GM19438 (cell line): Measurements from ENCODE around the gene HADHA.
"Not testable (repeated sequence)": the region's sequence is repeated elsewhere in the genome, so short reads cannot be mapped to it uniquely, and the experiment has no call there.

Experiments used
- ATAC-seq: cut with Tn5 transposase; IDR thresholded peaks from one replicate; pipeline ENCODE4 v1.9.1; 2021; ENCODE audit warnings: low read depth; ENCODE audit not compliant: unreplicated experiment

The HADHA gene

DNA sequence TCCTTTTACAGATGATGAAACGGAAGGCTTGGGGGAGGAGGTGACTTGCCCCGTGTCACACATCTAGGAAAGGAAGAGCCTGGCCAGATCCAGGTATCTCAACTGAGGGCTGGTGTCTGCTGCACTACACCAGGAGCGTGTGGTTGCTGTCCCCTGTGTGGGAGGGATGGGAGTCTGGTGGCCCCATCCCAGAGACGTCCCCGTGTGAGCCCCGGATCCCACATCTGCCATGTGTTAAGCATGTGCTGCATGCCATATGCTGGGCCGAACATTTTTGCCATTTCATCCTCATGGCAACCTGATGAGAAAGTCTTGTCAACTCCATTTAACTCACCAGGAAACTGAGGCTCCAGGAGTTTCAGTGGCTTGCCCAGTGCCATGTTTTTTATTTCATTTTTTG lies 67.3 kb downstream of the HADHA start:
- ATAC-seq = no peak

DNA sequence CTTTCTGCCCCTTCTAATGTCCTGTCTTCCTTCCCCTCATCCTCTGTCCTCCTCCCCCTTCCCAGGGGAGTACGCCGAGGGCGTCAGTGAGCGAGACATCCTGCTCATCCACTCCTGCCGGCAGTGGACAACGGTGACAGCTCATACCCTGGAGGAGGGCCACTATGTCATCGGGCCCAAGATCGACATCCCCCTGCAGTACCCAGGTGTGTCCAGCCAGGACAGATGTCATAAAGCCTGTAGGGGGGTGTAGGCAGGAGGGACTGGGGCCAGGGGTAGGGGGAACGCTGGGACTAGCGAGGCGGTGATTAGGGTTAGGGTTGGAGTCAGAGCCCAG lies 68.2 kb downstream of the HADHA start:
- ATAC-seq = no peak

DNA sequence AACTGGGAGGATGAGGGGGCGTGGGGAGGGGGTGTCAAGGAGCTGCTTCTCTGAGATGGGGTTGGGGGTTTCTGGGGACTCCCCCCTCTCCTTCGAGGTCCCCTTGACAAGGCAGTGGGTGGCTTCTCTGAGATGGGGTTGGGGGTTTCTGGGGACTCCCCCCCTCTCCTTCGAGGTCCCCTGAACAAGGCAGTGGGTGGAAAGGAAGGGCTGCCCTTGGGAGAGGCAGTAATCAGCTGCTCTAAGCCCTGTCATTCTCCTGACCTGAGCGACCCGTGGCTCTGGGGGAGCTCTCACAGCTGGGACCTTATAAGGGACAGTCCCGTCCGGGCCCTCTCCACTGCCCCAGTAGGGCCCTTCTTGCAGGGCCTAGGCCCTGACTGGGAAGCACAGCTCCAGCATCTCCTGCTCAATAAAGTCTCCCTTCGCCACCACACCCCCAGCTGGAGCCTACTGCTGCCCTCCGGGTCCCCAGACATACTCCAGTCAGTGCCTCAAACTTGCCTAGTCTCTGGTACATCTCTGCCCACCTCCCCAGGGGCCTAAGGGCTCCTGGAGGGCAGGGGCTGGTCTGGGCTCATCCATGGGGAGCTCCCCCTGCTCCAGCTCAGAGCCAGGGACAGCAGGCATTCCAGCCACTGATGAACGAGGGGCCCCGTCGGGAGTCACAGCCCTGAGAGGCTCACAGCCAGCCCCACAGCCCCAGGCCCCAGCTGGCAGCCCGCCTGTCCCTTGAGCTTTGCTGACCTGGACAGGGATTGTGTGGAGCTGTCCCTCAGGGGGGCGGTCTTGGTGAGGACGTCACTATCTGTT lies 68.8 kb downstream of the HADHA start:
- ATAC-seq = no peak

DNA sequence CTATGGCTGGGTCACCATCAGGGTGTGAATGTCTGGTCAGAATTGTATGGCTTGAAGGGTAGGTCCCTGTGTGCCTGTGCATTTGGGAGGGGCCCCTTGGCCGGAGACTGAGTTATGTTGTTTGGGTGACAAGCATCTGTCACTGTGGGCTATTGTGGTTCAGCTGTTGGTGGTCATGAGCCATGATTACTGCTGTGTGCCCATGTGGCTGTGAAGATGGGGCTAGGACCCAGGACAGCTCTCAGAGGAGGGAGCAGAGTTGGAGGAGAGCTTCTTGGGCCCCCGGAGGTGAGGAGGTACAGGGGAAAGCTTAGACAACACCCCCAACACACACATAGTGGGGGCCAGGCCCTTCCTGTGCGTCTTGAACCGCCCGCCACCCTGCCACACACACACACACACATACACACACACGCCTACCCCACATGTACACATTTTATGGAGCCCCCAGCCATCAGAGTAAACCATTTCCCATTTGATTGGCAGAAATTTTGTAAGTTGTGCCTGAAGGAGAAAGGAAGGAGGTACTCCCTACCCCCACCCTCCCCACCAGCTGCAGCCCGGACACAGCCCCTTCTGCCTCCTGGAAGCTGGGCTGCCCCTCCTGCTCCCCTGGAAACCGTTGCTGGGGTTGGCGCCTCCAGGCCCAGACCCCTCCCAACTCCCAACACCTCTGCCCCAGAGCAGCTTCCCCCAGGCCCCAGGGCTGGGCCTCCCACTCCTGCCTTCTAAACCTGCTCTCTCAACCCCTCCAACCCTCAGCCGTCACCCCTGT lies 69.6 kb downstream of the HADHA start:
- no peak for ATAC-seq

DNA sequence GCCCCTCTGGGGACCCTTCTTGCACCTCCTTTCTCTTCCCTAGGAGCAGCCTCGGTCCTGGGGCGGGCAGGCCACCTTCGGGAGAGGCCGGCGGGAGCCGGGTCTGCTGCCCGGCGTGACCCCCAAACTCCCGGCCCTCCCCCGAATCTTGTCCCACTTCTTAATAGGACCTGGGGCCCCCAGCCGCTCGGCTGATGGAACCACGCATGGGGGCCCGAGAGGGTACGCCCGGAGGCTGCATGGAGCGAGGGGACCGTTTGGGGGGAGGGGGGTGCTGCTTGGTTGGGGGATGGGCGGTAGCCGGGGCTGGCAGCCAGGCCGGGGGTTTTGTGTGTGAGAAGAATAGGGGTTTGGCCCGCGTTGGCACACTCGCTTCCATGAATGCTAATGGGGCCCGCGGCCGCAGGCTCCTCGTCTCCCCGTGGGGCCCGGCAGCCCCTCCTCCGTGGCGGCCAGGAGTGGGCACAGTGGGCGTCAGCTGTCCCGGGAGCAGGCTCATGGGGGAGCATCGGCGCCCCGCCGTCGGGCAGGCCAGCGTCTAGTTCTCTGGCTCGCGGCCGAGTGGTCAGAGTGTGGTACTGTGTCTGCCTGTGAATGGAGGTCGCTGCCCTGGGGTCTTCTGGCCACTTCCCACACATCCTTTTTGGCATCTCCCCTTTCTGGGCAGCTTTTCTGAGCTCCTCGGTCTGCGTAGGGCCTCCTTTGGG lies 70.5 kb downstream of the HADHA start:
- ATAC-seq = no peak

DNA sequence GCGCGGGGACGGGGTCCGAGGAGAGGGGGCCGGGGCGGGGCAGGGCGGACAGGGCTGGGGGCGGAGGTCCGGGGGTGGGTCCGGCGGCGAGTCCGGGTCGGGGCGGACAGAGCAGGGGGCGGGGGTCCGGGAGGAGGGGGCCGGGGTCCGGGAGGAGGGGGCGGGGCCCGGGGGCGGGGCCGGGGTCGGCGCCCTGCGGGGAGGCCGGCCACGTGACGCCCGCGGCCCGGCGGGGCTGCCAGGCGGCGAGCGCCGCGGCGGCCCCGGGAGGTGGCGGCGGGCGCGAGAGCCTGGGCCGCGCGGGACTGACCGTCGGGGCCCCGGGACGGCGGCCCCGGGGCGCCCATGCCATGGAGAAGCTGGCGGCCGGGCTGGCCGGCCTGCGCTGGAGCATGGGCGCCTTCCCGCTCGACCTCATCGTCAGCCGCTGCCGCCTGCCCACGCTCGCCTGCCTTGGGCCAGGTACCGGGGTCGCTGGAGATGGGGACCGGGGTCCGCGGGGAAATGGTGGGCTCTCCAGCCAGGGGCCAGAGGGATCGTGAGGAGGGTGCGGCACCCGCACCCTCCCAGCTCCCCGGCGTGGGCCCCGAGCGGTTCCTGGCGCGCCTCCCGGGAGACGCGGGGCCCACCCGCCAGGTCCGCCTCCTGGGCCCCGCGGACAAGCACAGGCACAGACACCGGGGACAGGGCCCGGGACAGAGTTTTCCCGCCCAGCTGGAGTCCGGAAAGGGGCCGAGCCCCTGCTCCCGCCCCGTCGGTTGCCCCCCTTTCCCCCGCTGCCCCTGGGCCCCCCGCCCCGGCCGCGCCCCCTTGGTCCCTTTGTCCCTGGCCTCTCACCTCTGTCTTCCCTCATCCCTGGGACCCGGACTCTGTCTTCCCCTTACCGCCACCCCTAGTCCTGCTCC lies 71.3 kb downstream of the HADHA start, which contains the start of gene GAREM2:
GAREM2 (plus strand) TSS at position 218 of the 905 bp plus-strand sequence; CDS start at position 351, 133 bp downstream.
- ATAC-seq = no peak

DNA sequence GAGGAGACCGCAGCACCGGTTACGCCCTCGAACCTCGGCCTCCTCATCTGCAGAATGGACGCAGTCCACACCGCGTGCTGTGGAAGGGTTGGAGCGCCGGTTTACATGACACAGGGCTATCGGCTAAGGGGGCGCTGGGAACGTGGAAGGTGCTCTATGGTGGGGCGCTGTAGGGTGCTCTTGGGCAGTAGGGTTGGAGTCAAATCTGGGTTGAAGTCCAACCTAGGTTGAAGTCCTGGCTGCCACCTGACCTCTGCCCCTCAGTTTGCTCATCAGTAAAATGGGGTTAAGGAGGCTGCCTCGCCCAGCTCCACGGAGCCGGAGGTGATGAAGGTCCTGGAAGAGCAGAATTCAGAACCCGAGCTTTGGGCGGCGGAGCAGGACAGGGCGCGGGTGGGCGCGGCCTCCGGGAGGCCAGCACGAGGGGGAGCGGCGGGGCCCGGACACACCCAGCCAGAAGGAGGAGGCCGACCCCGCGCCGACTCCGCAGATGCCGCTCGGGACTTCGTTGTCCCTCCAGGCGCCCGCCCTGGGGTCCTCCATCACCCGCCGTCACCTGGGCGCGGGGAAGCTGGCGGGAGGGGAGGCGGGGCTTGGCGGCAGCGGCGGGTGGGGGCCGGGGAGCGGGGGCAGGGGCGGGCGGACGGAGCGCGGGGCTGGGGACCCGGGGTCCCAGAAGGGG lies 72.1 kb downstream of the HADHA start:
- no peak for ATAC-seq

DNA sequence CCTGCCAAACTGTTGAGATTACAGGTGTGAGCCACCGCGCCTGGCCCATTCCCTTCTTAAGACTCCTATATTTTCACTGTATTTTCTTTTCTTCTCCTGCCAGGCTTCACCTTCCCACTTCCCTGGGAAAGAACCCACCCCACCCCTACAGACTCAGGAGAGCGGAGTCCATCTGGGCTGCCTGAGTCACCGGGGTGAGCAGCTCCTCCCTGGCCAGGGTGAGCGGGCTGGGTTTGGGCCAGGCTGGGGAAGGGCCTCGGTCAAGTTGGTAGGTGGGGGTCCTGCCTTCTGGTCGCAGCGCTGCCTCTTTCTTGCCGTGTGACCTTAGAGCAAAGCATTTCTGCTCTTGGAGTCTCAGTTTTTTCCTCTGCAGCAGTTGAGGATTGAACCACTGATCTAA lies 73.6 kb downstream of the HADHA start:
- ATAC-seq = no peak

DNA sequence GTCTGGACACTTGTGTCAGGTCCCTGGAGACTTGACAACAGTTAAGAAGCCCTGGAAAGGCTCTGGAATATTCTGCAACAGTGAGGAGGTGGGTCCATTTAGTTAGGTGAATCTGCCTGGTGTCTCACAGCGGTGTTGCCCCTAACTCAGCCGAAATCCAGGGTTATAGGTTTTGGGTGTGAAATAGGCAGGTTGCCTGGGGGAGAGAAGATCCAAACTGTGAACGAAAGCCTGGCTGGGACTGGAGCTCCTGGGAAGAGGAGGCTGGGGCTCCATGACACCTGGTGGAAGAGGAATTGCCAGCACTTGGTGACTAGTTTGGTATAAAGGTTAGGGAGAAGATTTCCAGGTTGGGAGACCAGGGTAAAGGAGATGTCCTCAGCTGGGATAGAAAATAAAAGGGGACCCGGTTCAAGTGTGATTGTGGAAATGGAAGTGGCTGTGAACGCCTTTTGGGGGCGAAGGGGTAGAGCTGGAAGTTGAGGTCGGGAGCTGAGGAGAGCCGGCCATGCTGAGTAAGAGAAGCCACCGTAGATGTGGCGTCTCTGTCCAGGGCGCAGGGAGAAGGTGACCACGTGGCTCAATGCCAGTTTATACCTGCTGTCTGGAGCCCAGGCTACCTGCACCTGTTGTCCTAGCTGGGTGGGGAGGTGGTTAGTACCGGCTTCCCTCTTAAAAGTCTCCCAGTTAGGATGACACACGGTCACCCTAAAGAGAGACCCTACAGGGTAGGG lies 74.6 kb downstream of the HADHA start:
- no peak for ATAC-seq

DNA sequence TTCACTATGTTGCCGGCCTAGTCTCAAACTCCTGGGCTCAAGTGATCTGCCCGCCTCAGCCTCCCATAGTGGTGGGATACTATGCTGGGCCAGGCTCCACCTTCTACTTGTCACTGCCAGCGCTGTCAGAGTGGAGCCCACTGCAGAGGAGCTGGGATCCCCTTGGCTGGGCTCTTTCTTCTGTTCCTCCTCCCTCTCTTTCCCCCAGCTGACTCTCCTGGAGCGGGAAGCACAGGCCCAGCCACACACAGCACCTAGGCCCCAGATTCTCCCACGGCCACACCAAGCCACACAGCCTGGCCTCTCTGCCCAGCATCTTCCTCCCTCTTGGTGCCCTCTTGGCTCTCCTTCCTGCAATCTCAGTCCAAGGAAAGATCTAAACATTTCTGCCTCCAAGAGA lies 75.2 kb downstream of the HADHA start:
- no peak for ATAC-seq

DNA sequence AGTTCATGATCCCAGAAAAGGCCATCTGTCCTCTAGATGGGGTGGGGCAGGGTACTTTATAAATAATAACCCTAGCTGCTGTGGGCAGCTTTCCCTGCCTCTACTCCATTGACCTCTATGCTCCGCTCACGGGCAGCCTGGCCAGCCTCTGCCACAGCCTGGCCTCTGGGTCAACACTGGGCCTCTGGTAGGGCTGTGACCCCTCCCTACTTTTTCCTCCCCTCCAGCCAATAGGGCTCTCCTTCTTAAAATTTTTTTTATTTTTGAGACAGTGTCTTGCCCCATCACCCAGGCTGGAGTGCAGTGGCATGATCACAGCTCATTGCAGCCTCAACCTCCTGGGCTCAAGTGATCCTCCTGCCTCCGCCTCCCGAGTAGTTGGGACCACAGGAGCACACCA lies 75.6 kb downstream of the HADHA start:
- ATAC-seq = no peak

DNA sequence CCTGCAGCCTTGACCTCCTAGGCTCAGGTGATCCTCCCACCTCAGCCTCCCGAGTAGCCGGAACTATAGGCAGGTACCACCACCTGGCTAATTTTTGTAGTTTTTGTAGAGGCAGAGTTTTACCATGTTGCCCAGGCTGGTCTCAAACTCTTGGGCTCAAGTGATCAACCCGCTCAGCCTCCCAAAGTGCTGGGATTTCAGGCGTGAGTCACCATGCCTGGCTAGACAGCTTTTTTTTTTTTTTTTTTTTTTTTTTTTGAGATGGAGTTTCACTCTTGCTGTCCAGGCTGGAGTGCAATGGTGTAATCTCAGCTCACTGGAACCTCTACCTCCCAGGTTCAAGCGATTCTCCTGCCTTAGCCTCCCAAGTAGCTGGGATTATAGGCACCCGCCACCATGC lies 77.9 kb downstream of the HADHA start:
- ATAC-seq = not testable (repeated sequence)

DNA sequence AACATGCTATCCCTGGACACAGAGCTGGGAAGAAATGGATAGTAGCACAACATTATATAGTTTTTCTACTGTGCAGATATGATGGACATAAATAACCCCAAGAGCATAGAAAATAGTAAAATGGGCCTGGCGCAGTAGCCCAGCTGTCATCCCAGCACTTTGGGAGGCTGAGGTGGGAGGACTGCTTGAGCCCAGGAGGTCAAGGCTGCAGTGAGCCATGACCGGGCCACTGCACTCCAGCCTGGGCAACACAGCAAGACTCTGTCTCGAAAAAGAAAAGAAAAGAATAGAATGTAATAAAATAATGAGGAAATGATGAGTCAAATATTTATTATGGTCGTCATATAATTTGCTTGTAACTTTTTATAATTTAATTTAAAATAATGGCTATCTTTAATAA lies 79.0 kb downstream of the HADHA start:
- ATAC-seq = no peak

DNA sequence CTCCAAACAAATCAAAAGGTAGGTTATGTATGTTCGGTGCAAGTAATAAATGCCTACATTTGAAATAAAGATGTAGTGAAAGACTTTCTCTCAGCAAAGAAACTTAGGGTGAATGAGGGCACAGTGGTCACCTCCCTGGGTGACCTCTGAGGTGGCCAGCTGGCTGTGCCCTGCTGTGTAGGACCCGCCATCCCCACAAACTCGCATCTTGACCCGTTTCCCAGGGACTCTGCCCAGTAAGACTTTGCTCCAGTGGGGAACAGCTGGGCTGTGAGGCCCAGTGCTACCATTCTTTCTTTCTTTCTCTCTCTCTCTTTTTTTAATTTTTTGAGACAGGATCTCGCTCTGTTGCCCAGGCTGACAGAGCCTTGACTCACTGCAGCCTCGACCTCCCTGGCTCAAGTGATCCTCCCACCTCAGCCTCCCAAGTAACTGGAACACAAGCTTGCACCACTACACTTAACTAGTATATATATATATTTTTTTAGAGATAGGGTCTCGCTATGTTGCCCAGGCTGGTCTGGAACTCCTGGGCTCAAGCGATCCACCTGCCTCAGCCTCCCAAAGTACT lies 79.7 kb downstream of the HADHA start:
- ATAC-seq = no peak

DNA sequence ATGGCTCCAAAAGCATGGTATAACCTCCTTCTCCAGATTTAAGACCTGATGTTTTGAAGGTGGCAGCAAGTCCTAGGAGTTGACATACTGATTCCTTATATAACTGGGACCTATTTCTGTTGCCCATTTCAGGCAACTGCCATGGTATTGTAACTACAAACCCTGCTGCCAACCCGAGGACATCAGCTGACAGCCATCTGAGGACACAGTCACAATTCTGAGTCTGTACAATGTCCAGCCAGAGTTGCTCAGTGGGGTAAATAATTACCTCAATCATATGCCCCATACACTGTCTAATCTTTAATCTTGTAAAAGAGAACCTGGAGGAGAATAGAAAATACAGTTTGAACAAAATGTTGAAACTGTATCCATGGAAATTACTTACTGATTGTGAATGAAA lies 80.2 kb downstream of the HADHA start:
- ATAC-seq = no peak

DNA sequence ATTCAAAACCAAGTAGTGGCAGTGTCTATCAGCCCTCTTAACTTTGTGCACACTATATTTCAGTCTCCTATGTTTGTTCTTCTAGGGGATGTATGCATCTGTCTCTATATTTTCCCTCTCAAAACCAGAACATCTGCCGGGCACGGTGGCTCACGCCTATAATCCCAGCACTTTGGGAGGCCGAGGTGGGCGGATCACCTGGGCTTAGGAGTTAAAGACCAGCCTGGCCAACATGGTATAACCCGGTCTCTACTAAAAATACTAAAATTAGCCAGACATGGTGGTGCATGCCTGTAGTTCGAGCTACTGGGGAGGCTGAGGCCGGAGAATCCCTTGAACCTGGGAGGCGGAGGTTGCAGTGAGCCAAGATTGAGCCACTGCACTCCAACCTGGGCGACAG lies 81.5 kb downstream of the HADHA start:
- no peak for ATAC-seq

DNA sequence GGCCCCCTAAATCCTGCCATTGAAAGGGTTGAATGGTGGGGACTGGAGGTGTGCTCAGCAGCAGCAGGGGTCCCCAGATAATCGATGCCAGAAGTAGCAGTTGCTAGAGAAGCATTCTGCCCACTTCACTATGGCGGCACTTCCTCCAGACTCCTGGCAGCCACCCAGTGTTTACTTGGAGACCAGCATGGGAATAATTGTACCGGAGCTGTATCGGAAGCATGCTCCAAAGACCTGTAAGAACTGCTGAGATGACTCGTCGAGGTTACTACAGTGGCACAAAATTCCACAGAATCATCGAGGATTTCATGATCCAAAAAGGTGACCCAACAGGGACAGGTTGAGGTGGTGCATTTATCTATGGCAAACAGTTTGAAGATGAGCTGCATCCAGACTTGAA lies 82.5 kb downstream of the HADHA start:
- ATAC-seq = no peak

DNA sequence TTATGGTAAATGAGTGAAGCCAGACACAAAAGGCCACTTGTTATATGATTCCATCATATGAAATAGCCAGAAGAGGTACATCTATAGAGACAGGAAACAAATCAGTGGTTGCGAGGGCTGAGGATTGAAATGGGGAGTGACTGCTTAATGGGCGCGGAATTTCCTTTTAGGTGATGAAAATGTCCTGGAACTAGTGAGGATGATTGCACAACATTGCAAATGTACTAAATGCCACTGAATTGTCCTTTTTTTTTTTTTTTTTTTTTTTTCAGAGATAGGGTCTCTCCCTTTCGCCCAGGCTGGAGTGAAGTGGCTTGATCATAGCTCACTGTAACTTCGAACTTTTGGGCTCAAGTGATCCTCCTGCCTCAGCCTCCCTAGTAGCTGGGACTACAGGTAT lies 86.9 kb downstream of the HADHA start:
- no peak for ATAC-seq

DNA sequence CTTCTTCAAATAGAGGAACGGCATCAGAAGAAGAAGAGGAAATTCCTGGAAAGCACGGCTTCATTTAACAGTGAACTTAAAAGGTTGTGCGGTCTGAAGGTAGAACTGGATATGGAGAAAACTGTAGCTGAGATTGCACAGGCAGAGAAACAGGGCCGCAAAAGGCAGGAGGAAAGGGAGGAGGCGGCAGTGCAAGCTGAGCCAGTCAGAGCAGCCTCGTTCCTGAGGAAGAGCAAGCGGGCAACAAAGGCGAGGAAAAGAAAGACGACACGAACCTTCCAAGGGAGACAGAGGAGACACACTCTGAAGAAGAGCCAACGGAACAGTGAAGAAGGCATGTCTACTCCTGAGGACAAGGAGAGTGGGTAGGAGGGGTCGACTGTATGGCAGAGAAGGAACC lies 94.2 kb downstream of the HADHA start:
- ATAC-seq = no peak
